A549 (cell line): Measurements from ENCODE around the gene RPL21. TPM values are rescaled to one million over a fixed set of nuclear protein-coding genes. Genes with fewer than 3 reads are reported as not detected.

Source experiments
- ATAC-seq, 2 experiments: fragments of 200-7000 bp in 1 of 2; fragments of >200 bp in 1 of 2; cut with Nextera tagmentation in 1 of 2; cut with Tn5 transposase in 1 of 2; 3 replicates each; pipeline versions ENCODE4 v1.8.0 to v1.9.1; 2018 to 2020; ENCODE audit warnings: mild to moderate bottlenecking in 1 of 2, moderate library complexity in 1 of 2
- CTCF ChIA-PET: fragments of 300-600 bp; sonication (Branson Sonifier 250); formaldehyde crosslinking; extraction: SDS; loops from one replicate; lab custom pipeline; 2021; ENCODE audit warnings: antibody characterized with exemption, inconsistent platforms; lab: Yijun Ruan, JAX
- POLR2A ChIA-PET: fragments of 350-600 bp; formaldehyde crosslinking; extraction: SDS; loops from one replicate; lab custom pipeline; 2021; ENCODE audit warnings: antibody characterized with exemption, inconsistent platforms; lab: Yijun Ruan, JAX
- DNase-seq, 2 experiments: peaks; one replicate each; pipeline versions ENCODE4 v3.0.0 to v3.0.0-alpha.2; 2011 to 2016; ENCODE audit warnings: low read depth in 1 of 2, low spot score in 1 of 2
- FAIRE-seq: peaks from 2 replicates; lab custom pipeline; 2011; peaks lifted over from hg19 to GRCh38; lab: Jason Lieb, UNC
- H3K27ac ChIP-seq, 2 experiments: fragments of >200 bp; sonication (Bioruptor Twin); formaldehyde crosslinking; 3 replicates each; pipeline ENCODE4 v1.5.1; 2016 to 2017
- H3K4me1 ChIP-seq: fragments of >200 bp; sonication (Bioruptor Twin); formaldehyde crosslinking; 3 replicates; pipeline ENCODE4 v1.6.1; 2016
- H3K4me2 ChIP-seq: fragments of >200 bp; sonication (Bioruptor Twin); formaldehyde crosslinking; 3 replicates; pipeline ENCODE4 v1.6.1; 2016
- H3K4me3 ChIP-seq: fragments of >200 bp; sonication (Bioruptor Twin); formaldehyde crosslinking; 3 replicates; pipeline ENCODE4 v1.5.1; 2016
- H3K9me3 ChIP-seq: fragments of >200 bp; sonication (Bioruptor Twin); formaldehyde crosslinking; 3 replicates; pipeline ENCODE4 v1.6.1; 2016
- ATOH8 ChIP-seq: fragments of 250-450 bp; sonication (Bioruptor Pico); IDR thresholded peaks from 2 replicates; pipeline ENCODE4 v1.5.0; 2020; ENCODE audit warnings: low read depth, mild to moderate bottlenecking, moderate library complexity
- CBX8 ChIP-seq: fragments of 200-600 bp; sonication (generic); IDR thresholded peaks from 2 replicates; pipeline ENCODE4 v1.6.1; 2016
- CEBPB ChIP-seq, 2 experiments: fragments of >200 bp in 1 of 2; sonication (Bioruptor Twin) in 1 of 2; formaldehyde crosslinking in 1 of 2; IDR thresholded peaks; 2 replicates each; pipeline ENCODE4 v1.6.1; 2012 to 2016
- CHD2 ChIP-seq: fragments of 150-350 bp; IDR thresholded peaks from 2 replicates; pipeline ENCODE4 v1.6.1; 2014; ENCODE audit warnings: low read length; ENCODE audit not compliant: partially characterized antibody
- E2F6 ChIP-seq: IDR thresholded peaks from 2 replicates; pipeline ENCODE4 v1.6.1; 2012; ENCODE audit warnings: low read depth, borderline replicate concordance
- EHF ChIP-seq: fragments of 250-450 bp; sonication (Bioruptor Pico); IDR thresholded peaks from 2 replicates; pipeline ENCODE4 v1.5.0; 2020; ENCODE audit warnings: mild to moderate bottlenecking
- EP300 ChIP-seq, 2 experiments: fragments of >200 bp; sonication (Bioruptor Twin); formaldehyde crosslinking; IDR thresholded peaks; 2 replicates in 1 of 2; 3 replicates in 1 of 2; pipeline ENCODE4 v1.6.1; 2016 to 2017
- FOXS1 ChIP-seq: fragments of 250-450 bp; sonication (Bioruptor Pico); IDR thresholded peaks from 2 replicates; pipeline ENCODE4 v1.5.0; 2020; ENCODE audit warnings: mild to moderate bottlenecking, moderate library complexity
- GATA3 ChIP-seq: IDR thresholded peaks from 2 replicates; pipeline ENCODE4 v1.6.1; 2012; ENCODE audit warnings: borderline replicate concordance
- HDAC2 ChIP-seq: fragments of 200-600 bp; sonication (generic); IDR thresholded peaks from 2 replicates; pipeline ENCODE4 v1.6.1; 2016
- HES2 ChIP-seq: fragments of >200 bp; sonication (Bioruptor Twin); formaldehyde crosslinking; IDR thresholded peaks from 2 replicates; pipeline ENCODE4 v1.6.1; 2016
- HMGXB4 ChIP-seq: fragments of 250-450 bp; sonication (Bioruptor Pico); IDR thresholded peaks from 2 replicates; pipeline ENCODE4 v1.5.0; 2021; ENCODE audit warnings: mild to moderate bottlenecking, moderate library complexity, borderline replicate concordance
- HOXA7 ChIP-seq: fragments of 250-450 bp; sonication (Bioruptor Pico); IDR thresholded peaks from 2 replicates; pipeline ENCODE4 v1.5.0; 2020; ENCODE audit warnings: mild to moderate bottlenecking, moderate library complexity
- HOXB13 ChIP-seq: fragments of 250-450 bp; sonication (Bioruptor Pico); IDR thresholded peaks from 2 replicates; pipeline ENCODE4 v1.5.0; 2020; ENCODE audit warnings: low read depth, mild to moderate bottlenecking, moderate library complexity
- HOXB5 ChIP-seq: fragments of 250-450 bp; sonication (Bioruptor Pico); IDR thresholded peaks from 2 replicates; pipeline ENCODE4 v1.5.0; 2020; ENCODE audit warnings: mild to moderate bottlenecking, moderate library complexity
- MAZ ChIP-seq: fragments of 150-350 bp; IDR thresholded peaks from 2 replicates; pipeline ENCODE4 v1.6.1; 2014; ENCODE audit warnings: antibody characterized with exemption, low read depth, low read length, borderline replicate concordance
- NFE2L2 ChIP-seq: fragments of 150-350 bp; conservative IDR thresholded peaks from 2 replicates; pipeline ENCODE4 v1.6.1; 2014; ENCODE audit warnings: low read length
- PBX3 ChIP-seq: IDR thresholded peaks from 2 replicates; pipeline ENCODE4 v1.6.1; 2012
- POLR2A ChIP-seq: IDR thresholded peaks from 2 replicates; pipeline ENCODE4 v1.6.1; 2012; ENCODE audit warnings: mild to moderate bottlenecking, low read length
- RAD21 ChIP-seq, 2 experiments: fragments of >200 bp in 1 of 2; sonication (Bioruptor Twin) in 1 of 2; formaldehyde crosslinking in 1 of 2; IDR thresholded peaks in 1 of 2; conservative IDR thresholded peaks in 1 of 2; 2 replicates in 1 of 2; 3 replicates in 1 of 2; pipeline ENCODE4 v1.6.1; 2012 to 2018; ENCODE audit warnings: inconsistent platforms in 1 of 2
- RARB ChIP-seq: fragments of 250-450 bp; sonication (Bioruptor Pico); IDR thresholded peaks from 2 replicates; pipeline ENCODE4 v1.8.0; 2021; ENCODE audit warnings: mild to moderate bottlenecking, moderate library complexity
- SMC3 ChIP-seq: fragments of >200 bp; sonication (Bioruptor Twin); formaldehyde crosslinking; IDR thresholded peaks from 3 replicates; pipeline ENCODE4 v1.6.1; 2018; ENCODE audit warnings: inconsistent platforms
- SREBF2 ChIP-seq: fragments of 450-650 bp; IDR thresholded peaks from 2 replicates; pipeline ENCODE4 v1.6.1; 2014; ENCODE audit warnings: mild to moderate bottlenecking, moderate library complexity
- ZFP36 ChIP-seq: fragments of 450-650 bp; IDR thresholded peaks from 2 replicates; pipeline ENCODE4 v1.6.1; 2014; ENCODE audit warnings: borderline replicate concordance; ENCODE audit not compliant: partially characterized antibody
- ZSCAN20 ChIP-seq: fragments of 250-450 bp; sonication (Bioruptor Pico); IDR thresholded peaks from 2 replicates; pipeline ENCODE4 v1.8.0; 2022; ENCODE audit warnings: mild to moderate bottlenecking, moderate library complexity
- WGBS: methylation state at CpG from one replicate; pipeline ENCODE4 v1.1.6; 2017; ENCODE audit errors: missing lambda C conversion rate; 5-methylcytosine and 5-hydroxymethylcytosine counted together
- polyA plus RNA-seq, 4 experiments: library from polyadenylated mRNA; depleted of rRNA in 3 of 4; stranded (reverse); fragments of >200 nt; fragmentation: RNase III in 1 of 4; extraction: RNeasy Plus Mini Kit Qiagen cat#74134 plus additional on column Dnase treatment in 1 of 4; gene quantifications; 2 replicates in 3 of 4; 3 replicates in 1 of 4; pipeline ENCODE4 v1.2.3, GENCODE V29; 2011 to 2017

RPL21 gene
- polyA plus RNA-seq, 2 of the 4 experiments (the other 2 are of a cell fraction) = 1,202 to 1,367 TPM

- 91% methylated on average over 1 of the region's 1 CpG for WGBS
- no peak for FAIRE-seq
- Histone ChIP-seq H3K4me1 (no peaks in the 10 kb centered on the region), H3K4me2 (no peak overlapping the region), H3K4me3 (no peak overlapping the region), H3K9me3 (no peaks in the 10 kb centered on the region), H3K27ac (no peak overlapping the region)
- POLR2A ChIA-PET = no interaction called here
- CTCF ChIA-PET = interaction anchor here (0.6 kb wide), 1 partner anchor 72 kb away, joined by 3 read pairs; no protein-coding TSS in a partner anchor
- no peak for DNase-seq
- TF ChIP-seq E2F6 (no peak), HOXB5 (no peak), ZSCAN20 (CRISPR knock-in tag) (no peak), EHF (CRISPR knock-in tag) (no peak), NFE2L2 (no peak), HOXB13 (CRISPR knock-in tag) (no peak), EP300 (IDR thresholded peaks at IDR 0.05) (no peak), GATA3 (no peak), HES2 (no peak), ATOH8 (CRISPR knock-in tag) (no peak), CHD2 (no peak), SREBF2 (no peak), HOXA7 (CRISPR knock-in tag) (no peak), RARB (CRISPR knock-in tag) (no peak), SMC3 (no peak), ZFP36 (no peak), RAD21 (conservative IDR thresholded peaks at IDR 0.05 in 1 of 2, IDR thresholded peaks at IDR 0.05 in 1 of 2) (no peak), CBX8 (no peak)
- no peak for ATAC-seq
Measured at GRCh38 chr13:27208514-27208913, 42.8 kb upstream of the RPL21 start.

GRCh38 chr13:27211271-27211670 is 40.1 kb upstream of the RPL21 start:
- TF ChIP-seq CEBPB (IDR thresholded peaks at IDR 0.05) = no peak
- no peak for TF ChIP-seq FOXS1 (CRISPR knock-in tag)
- TF ChIP-seq HDAC2 = no peak
- TF ChIP-seq E2F6 = no peak
- no peak for TF ChIP-seq HMGXB4
- no peak for TF ChIP-seq PBX3
- TF ChIP-seq EHF (CRISPR knock-in tag) = no peak
- TF ChIP-seq POLR2A = no peak
- no peak for TF ChIP-seq MAZ
- no peak for TF ChIP-seq SMC3
- no peak for TF ChIP-seq ZSCAN20 (CRISPR knock-in tag)
- H3K4me2 ChIP-seq = no peak overlapping the region
- no peaks in the 10 kb centered on the region for H3K4me1 ChIP-seq
- H3K9me3 ChIP-seq = no peaks in the 10 kb centered on the region
- 90% methylated on average over 1 of the region's 1 CpG for WGBS
- POLR2A ChIA-PET = no interaction called here
- H3K27ac ChIP-seq = no peak overlapping the region
- CTCF ChIA-PET = interaction anchor here (1.7 kb wide), 1 partner anchor 226 kb away, joined by 3 read pairs; no protein-coding TSS in a partner anchor
- no peak for FAIRE-seq
- H3K4me3 ChIP-seq = no peak overlapping the region
- no peak for DNase-seq
- no peak for ATAC-seq
